H1 (cell line): ENCODE data around the gene ENPP7.

ENCODE experiments used
- POLR2A ChIP-seq, 2 experiments: IDR thresholded peaks; 1 replicate in 1 of 2; 2 replicates in 1 of 2; pipeline ENCODE4 v1.6.1; 2011; ENCODE audit warnings: low read depth in 2 of 2, low read length in 2 of 2, mild to moderate bottlenecking in 2 of 2; ENCODE audit errors: control extremely low read depth in 1 of 2
- POLR2AphosphoS5 ChIP-seq: IDR thresholded peaks from 2 replicates; pipeline ENCODE4 v1.6.1; 2011; ENCODE audit warnings: low read depth, low read length
- RFX5 ChIP-seq: IDR thresholded peaks from 2 replicates; pipeline ENCODE4 v1.6.1; 2011; ENCODE audit warnings: low read depth, low read length, improper control_type of control experiment, borderline replicate concordance

GRCh38 chr17:79789943-79790804, 59.4 kb downstream of the ENPP7 start:
- no peak for TF ChIP-seq RFX5
- TF ChIP-seq POLR2AphosphoS5, result no peak
- no peak for TF ChIP-seq POLR2A (IDR thresholded peaks at IDR 0.05; ENCODE audit: control extremely low read depth in 1 of 2, low read depth in 2 of 2, low read length in 2 of 2)
